ENCODE data around the gene CTNNA2. TPM values are rescaled to one million over a fixed set of nuclear protein-coding genes. Genes with fewer than 3 reads are reported as not detected.

Gene CTNNA2
- total and polyA plus RNA-seq, 2 of the 8 experiments (the other 6 are each of a cell fraction or from before 2014, with no cell fraction given), result 3.9 to 9.0 TPM

DNA sequence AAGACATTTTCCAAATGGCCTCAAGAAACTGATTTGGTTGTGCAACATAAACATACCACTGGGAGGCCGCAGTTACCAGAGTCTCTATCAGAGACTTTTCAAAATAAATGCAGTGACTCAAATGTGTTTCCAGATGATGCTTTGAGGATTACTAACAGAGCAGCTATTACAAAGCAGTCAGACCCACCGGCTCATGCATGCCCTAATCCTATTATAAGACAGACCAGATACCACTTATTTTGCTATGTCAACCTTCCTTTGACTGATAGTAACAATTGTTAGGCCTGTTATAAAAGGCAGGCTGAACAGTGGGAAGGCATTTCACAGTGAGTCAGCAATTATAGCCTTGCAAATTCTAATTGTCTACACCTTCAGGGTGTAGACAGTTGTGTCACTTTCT is 574.0 kb downstream of the CTNNA2 start:
- H4K5ac ChIP-seq (ENCODE audit: insufficient read length, low read depth, low read length), result no peak overlapping the region
- no peak overlapping the region for H2BK15ac ChIP-seq (ENCODE audit: low read length)
- 88% methylated on average over 2 of the region's 2 CpGs; no CpG with 5 or more reads in 1 of the 2 experiments for WGBS, 2 experiments (ENCODE audit: extremely low coverage in 1 of 2, insufficient coverage in 1 of 2, insufficient read length in 1 of 2, insufficient replicate concordance in 2 of 2, low coverage in 1 of 2, low lambda C conversion rate in 2 of 2, missing lambda C conversion rate in 1 of 2)

More for the DNA sequence above, 574.0 kb downstream of the CTNNA2 start:
- Histone ChIP-seq H4K8ac (ENCODE audit: extremely low read depth, insufficient read depth, low read length) (no peak overlapping the region), H3K36me3 (ENCODE audit: control insufficient read depth in 2 of 4, insufficient read depth in 4 of 4, low read length in 3 of 4) (no peaks in the 10 kb centered on the region), H3K18ac (ENCODE audit: extremely low read depth, low read length) (no peak overlapping the region), H3K79me1 (ENCODE audit: low read depth, low read length) (no peaks in the 10 kb centered on the region), H4K20me1 (replicated peaks in 1 of 2; ENCODE audit: control insufficient read depth in 1 of 2, insufficient read depth in 2 of 2, low read length in 2 of 2) (no peaks in the 10 kb centered on the region), H3K27ac (ENCODE audit: low read depth, low read length) (no peak overlapping the region), H2BK5ac (ENCODE audit: low read depth, low read length) (no peak overlapping the region), H3K4me3 (ENCODE audit: extremely low read depth in 1 of 4, insufficient read depth in 2 of 4, low read depth in 3 of 4, low read length in 4 of 4) (no peak overlapping the region), H2AFZ (ENCODE audit: low read length) (no peak overlapping the region), H2AK5ac (ENCODE audit: low read depth, low read length) (no peak overlapping the region), H3K4ac (replicated peaks; ENCODE audit: insufficient read length, low read depth, low read length) (no peak overlapping the region), H3K56ac (replicated peaks; ENCODE audit: insufficient read length, low read depth, low read length) (no peak overlapping the region), H3K14ac (ENCODE audit: insufficient read length) (no peak overlapping the region), H3K9ac (replicated peaks in 1 of 4; ENCODE audit: extremely low read depth in 1 of 4, low read depth in 3 of 4, low read length in 3 of 4) (no peak overlapping the region), H2BK12ac (ENCODE audit: low read depth, low read length) (no peak overlapping the region), H3K79me2 (ENCODE audit: control insufficient read depth in 1 of 2, insufficient read depth in 2 of 2, low read length in 2 of 2) (no peaks in the 10 kb centered on the region), H3K4me2 (ENCODE audit: insufficient read depth in 1 of 2, low read depth in 2 of 2, low read length in 2 of 2) (no peak overlapping the region), H3K9me3 (ENCODE audit: insufficient read depth in 2 of 2, low read depth in 1 of 2, low read length in 1 of 2) (no peaks in the 10 kb centered on the region), H3K23me2 (ENCODE audit: low read depth, low read length) (no peaks in the 10 kb centered on the region), H2BK20ac (ENCODE audit: low read length) (no peak overlapping the region), H4K91ac (replicated peaks; ENCODE audit: insufficient read length, low read length) (no peak overlapping the region), H3K23ac (ENCODE audit: insufficient read length) (no peak overlapping the region), H3K27me3 (replicated peaks in 1 of 4; ENCODE audit: control insufficient read depth in 3 of 4, extremely low read depth in 1 of 4, insufficient read depth in 3 of 4, low read length in 3 of 4) (no peaks in the 10 kb centered on the region), H3K4me1 (replicated peaks in 1 of 4; ENCODE audit: control insufficient read depth in 3 of 4, insufficient read depth in 4 of 4, low read length in 3 of 4) (no peaks in the 10 kb centered on the region), H2BK120ac (replicated peaks; ENCODE audit: low read depth, low read length) (no peak overlapping the region)
- ChIA-PET CTCF (ENCODE audit: partially characterized antibody) (interaction anchor here (4.4 kb wide), 1 partner anchor 14 kb away, joined by 19 read pairs; no protein-coding TSS in a partner anchor), POLR2A (ENCODE audit: partially characterized antibody) (no interaction called here)
- DNase-seq (ENCODE audit: low read depth in 1 of 2, low spot score in 2 of 2), result no peak
- no peak for FAIRE-seq

Data from H1 (cell line).